Liver (tissue), 3 donors: ENCODE measurements around the gene B3GALT5.

Experiments
- RXRA ChIP-seq, 2 donors: IDR thresholded peaks; 2 replicates each; pipeline ENCODE4 v1.6.1; 2017 to 2018; ENCODE audit warnings: antibody characterized with exemption in 2 of 2, mild to moderate bottlenecking in 1 of 2
- TAF1 ChIP-seq: conservative IDR thresholded peaks from 2 replicates; pipeline ENCODE4 v1.6.1; 2016; ENCODE audit warnings: antibody characterized with exemption, mild to moderate bottlenecking
- TF ChIP-seq, protein P1 (sequence below): fragments of 150-350 bp; IDR thresholded peaks from 2 replicates; pipeline ENCODE4 v1.5.1; 2017; ENCODE audit warnings: improper control_type of control experiment, low read depth, low read length; ENCODE audit not compliant: missing input control
- donor health status: healthy.
- donor health status: healthy.

- TF ChIP-seq, protein P1, sequence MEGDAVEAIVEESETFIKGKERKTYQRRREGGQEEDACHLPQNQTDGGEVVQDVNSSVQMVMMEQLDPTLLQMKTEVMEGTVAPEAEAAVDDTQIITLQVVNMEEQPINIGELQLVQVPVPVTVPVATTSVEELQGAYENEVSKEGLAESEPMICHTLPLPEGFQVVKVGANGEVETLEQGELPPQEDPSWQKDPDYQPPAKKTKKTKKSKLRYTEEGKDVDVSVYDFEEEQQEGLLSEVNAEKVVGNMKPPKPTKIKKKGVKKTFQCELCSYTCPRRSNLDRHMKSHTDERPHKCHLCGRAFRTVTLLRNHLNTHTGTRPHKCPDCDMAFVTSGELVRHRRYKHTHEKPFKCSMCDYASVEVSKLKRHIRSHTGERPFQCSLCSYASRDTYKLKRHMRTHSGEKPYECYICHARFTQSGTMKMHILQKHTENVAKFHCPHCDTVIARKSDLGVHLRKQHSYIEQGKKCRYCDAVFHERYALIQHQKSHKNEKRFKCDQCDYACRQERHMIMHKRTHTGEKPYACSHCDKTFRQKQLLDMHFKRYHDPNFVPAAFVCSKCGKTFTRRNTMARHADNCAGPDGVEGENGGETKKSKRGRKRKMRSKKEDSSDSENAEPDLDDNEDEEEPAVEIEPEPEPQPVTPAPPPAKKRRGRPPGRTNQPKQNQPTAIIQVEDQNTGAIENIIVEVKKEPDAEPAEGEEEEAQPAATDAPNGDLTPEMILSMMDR = no peak
- no peak for TF ChIP-seq RXRA (IDR thresholded peaks at IDR 0.05)
- no peak for TF ChIP-seq TAF1
Measured at GRCh38 chr21:39673736-39674135, 61.0 kb downstream of the B3GALT5 start.
